Thymus (tissue), 14 donors: ENCODE measurements around the gene OXSR1. TPM values are rescaled to one million over a fixed set of nuclear protein-coding genes. Genes with fewer than 3 reads are reported as not detected.

Experiments
- DNase-seq, 9 donors: peaks; one replicate each; pipeline ENCODE4 v3.0.0-alpha.2; 2013; ENCODE audit warnings: low spot score in 9 of 9, low read depth in 6 of 9, missing footprints in 1 of 9
- H3K27ac ChIP-seq, 2 donors: one replicate each; pipeline ENCODE4 v1.5.1; 2013; ENCODE audit warnings: control low read depth in 1 of 2, low read depth in 1 of 2, low read length in 1 of 2, mild to moderate bottlenecking in 1 of 2, moderate library complexity in 1 of 2
- H3K27me3 ChIP-seq, 2 donors: one replicate each; pipeline ENCODE4 v1.5.1; 2013; ENCODE audit warnings: low read length in 1 of 2; ENCODE audit not compliant: control insufficient read depth in 2 of 2, insufficient read depth in 1 of 2
- H3K36me3 ChIP-seq, 2 donors: one replicate each; pipeline ENCODE4 v1.5.1; 2013; ENCODE audit warnings: low read length in 1 of 2, mild to moderate bottlenecking in 1 of 2, moderate library complexity in 1 of 2; ENCODE audit not compliant: control insufficient read depth in 2 of 2, insufficient read depth in 2 of 2
- H3K4me1 ChIP-seq, 2 donors: one replicate each; pipeline ENCODE4 v1.5.1; 2013; ENCODE audit warnings: low read length in 2 of 2; ENCODE audit not compliant: control insufficient read depth in 2 of 2, insufficient read depth in 2 of 2
- H3K4me3 ChIP-seq, 2 donors: one replicate each; pipeline ENCODE4 v1.5.1; 2013; ENCODE audit warnings: low read length in 2 of 2, control low read depth in 1 of 2, mild to moderate bottlenecking in 1 of 2
- H3K9me3 ChIP-seq, 2 donors: one replicate each; pipeline ENCODE4 v1.5.1; 2013; ENCODE audit warnings: low read length in 1 of 2, mild to moderate bottlenecking in 1 of 2; ENCODE audit not compliant: control insufficient read depth in 2 of 2, insufficient read depth in 1 of 2
- WGBS: extraction: QIAGEN DNeasy Blood & Tissue Kit; methylation state at CpG from one replicate; pipeline ENCODE4 v1.1.7; 2013; 5-methylcytosine and 5-hydroxymethylcytosine counted together
- long read RNA-seq, 10 donors: transcript quantifications; one replicate each; lab custom pipeline, GENCODE V29; 2026
- polyA plus RNA-seq: library from polyadenylated mRNA; stranded (reverse); fragments of 200-250 nt; gene quantifications from one replicate; pipeline ENCODE4 v1.2.3, GENCODE V29; 2013
- total RNA-seq: library from RNA; stranded (reverse); fragments of 120-200 nt; gene quantifications from one replicate; pipeline ENCODE4 v1.2.4, GENCODE V29; 2013
- donor health status: healthy.

Gene OXSR1
- total RNA-seq (33.0 TPM), polyA plus RNA-seq (23.0 TPM)
- long read RNA-seq, donor 1, full-length matches to known transcripts, result 1 of 1 reads
- long read RNA-seq, donor 1, partial matches to known transcripts, result 0 of 1 reads
- long read RNA-seq, donor 1, other reads (novel, unspliced or antisense), result 0 of 1 reads
- long read RNA-seq, donor 2, full-length matches to known transcripts, result 23 of 28 reads
- long read RNA-seq, donor 2, partial matches to known transcripts, result 5 of 28 reads
- long read RNA-seq, donor 2, other reads (novel, unspliced or antisense), result 0 of 28 reads
- long read RNA-seq, donor 3, full-length matches to known transcripts, result 8 of 18 reads
- long read RNA-seq, donor 3, partial matches to known transcripts, result 10 of 18 reads
- long read RNA-seq, donor 3, other reads (novel, unspliced or antisense), result 0 of 18 reads
- long read RNA-seq, donor 4, full-length matches to known transcripts, result 1 of 1 reads
- long read RNA-seq, donor 4, partial matches to known transcripts, result 0 of 1 reads
- long read RNA-seq, donor 4, other reads (novel, unspliced or antisense), result 0 of 1 reads
- long read RNA-seq, donor 5, full-length matches to known transcripts, result 4 of 17 reads
- long read RNA-seq, donor 5, partial matches to known transcripts, result 13 of 17 reads
- long read RNA-seq, donor 5, other reads (novel, unspliced or antisense), result 0 of 17 reads
- long read RNA-seq, donor 6, full-length matches to known transcripts, result 14 of 14 reads
- long read RNA-seq, donor 6, partial matches to known transcripts, result 0 of 14 reads
- long read RNA-seq, donor 6, other reads (novel, unspliced or antisense), result 0 of 14 reads
- long read RNA-seq, donor 7, full-length matches to known transcripts, result 3 of 20 reads
- long read RNA-seq, donor 7, partial matches to known transcripts, result 17 of 20 reads
- long read RNA-seq, donor 7, other reads (novel, unspliced or antisense), result 0 of 20 reads
- long read RNA-seq, donor 8, full-length matches to known transcripts, result 1 of 16 reads
- long read RNA-seq, donor 8, partial matches to known transcripts, result 15 of 16 reads
- long read RNA-seq, donor 8, other reads (novel, unspliced or antisense), result 0 of 16 reads
- long read RNA-seq, donor 9, full-length matches to known transcripts, result 1 of 1 reads
- long read RNA-seq, donor 9, partial matches to known transcripts, result 0 of 1 reads
- long read RNA-seq, donor 9, other reads (novel, unspliced or antisense), result 0 of 1 reads
- long read RNA-seq, donor 10, full-length matches to known transcripts, result 4 of 15 reads
- long read RNA-seq, donor 10, partial matches to known transcripts, result 11 of 15 reads
- long read RNA-seq, donor 10, other reads (novel, unspliced or antisense), result 0 of 15 reads

GRCh38 chr3:38164952-38165721 lies at the start of gene OXSR1:
OXSR1 (plus strand) TSS chr3:38165537; CDS start chr3:38165877, 340 bp downstream.
- no peaks in the 10 kb centered on the region for H3K36me3 ChIP-seq
- H3K4me3 ChIP-seq, result peak within 1 kb of the TSS; percentile 71 to 86
- DNase-seq, result peak; percentile 97 to 100 (median 99)
- H3K27ac ChIP-seq, result peak within 1 kb of the TSS; percentile 98 to 99
- under 1% methylated on average over 57 of the region's 57 CpGs for WGBS
- no peaks in the 10 kb centered on the region for H3K27me3 ChIP-seq
- H3K4me1 ChIP-seq, result peaks cover 20 to 26% of the 10 kb centered on the region in 2 donors
- H3K9me3 ChIP-seq, result peaks cover 0 to 3% of the 10 kb centered on the region in 2 donors

- no peak for DNase-seq
These were observed 49.5 kb upstream of the OXSR1 start for GRCh38 chr3:38115645-38116427.

DNA sequence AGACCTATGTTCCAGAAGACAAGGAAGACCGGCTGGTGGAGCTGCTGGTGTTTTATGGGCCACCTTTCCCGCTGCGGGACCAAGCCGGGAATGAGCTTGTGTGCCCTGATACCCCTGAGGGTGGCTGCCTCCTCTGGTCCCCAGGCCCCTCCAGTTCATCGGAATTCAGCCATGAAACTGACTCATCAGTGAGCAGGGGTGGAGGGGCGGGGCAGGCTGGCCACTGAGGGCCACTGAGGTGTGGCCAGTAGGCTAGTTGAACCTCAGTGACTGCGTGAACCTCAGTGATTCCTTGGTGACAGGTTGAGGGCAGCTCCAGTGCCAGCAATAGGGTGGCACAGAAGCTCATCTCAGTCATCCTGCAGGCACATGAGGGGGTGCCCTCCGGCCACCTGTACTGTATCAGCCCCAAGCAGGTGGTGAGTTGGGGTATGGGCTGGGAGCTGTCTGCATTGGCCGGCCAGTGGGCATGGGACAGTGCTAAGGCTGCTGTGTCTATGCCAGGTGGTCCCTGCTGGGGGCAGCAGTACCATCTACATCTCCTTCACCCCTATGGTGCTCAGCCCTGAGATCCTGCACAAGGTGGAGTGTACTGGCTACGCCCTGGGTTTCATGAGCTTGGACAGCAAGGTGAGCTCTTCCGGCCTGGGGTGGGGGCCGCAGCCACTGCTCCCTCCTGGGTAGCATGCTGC lies 48.7 kb upstream of the OXSR1 start:
- Histone ChIP-seq H3K27ac (no peak overlapping the region), H3K4me1 (no peaks in the 10 kb centered on the region), H3K27me3 (no peaks in the 10 kb centered on the region), H3K4me3 (no peak overlapping the region), H3K36me3 (peaks cover 21% of the 10 kb centered on the region in 2 donors), H3K9me3 (peaks cover 0 to 1% of the 10 kb centered on the region in 2 donors)
- WGBS, result 97% methylated on average over 12 of the region's 12 CpGs
- DNase-seq, result no peak

More at GRCh38 chr3:38115645-38116427, 49.5 kb upstream of the OXSR1 start:
- H3K4me1 ChIP-seq, result no peaks in the 10 kb centered on the region
- no peak overlapping the region for H3K4me3 ChIP-seq
- no peak overlapping the region for H3K27ac ChIP-seq
- no peaks in the 10 kb centered on the region for H3K27me3 ChIP-seq
- 65% methylated on average over 9 of the region's 9 CpGs for WGBS
- H3K9me3 ChIP-seq, result peaks cover 0 to 1% of the 10 kb centered on the region in 2 donors
- peaks cover 14% of the 10 kb centered on the region in 2 donors for H3K36me3 ChIP-seq

DNA sequence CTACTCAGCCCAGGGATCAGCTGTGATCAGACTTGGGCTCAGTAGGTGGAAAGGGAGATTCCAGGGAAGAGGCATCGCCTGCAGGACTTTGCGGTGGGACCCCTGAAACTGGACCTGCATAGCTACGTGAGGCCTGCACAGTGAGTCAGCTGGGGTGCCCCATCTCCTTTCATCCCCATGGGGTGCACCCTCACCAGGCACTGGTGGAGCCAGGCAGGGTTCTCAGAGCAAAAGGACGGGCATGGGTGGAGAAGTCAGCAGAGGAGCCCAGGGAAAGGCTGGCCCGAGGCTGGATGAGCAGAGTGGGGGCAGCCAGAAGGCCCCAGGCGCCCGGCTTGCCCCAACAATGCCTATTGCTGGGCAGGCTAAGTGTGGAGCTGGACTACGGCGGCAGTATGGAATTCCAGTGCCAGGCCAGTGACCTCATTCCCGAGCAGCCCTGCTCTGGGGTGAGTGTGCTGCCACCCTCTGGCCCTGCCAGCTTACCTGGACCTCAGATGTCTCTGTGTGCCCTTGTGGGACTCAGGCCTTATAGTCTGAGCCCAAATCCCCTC lies 48.1 kb upstream of the OXSR1 start:
- H3K27ac ChIP-seq, result no peak overlapping the region
- no peak overlapping the region for H3K4me3 ChIP-seq
- H3K4me1 ChIP-seq, result no peaks in the 10 kb centered on the region
- H3K27me3 ChIP-seq, result no peaks in the 10 kb centered on the region
- peaks cover 0 to 1% of the 10 kb centered on the region in 2 donors for H3K9me3 ChIP-seq
- H3K36me3 ChIP-seq, result peaks cover 27 to 28% of the 10 kb centered on the region in 2 donors
- no peak for DNase-seq
- WGBS, result 97% methylated on average over 10 of the region's 10 CpGs

- Histone ChIP-seq H3K36me3 (peaks cover 34% of the 10 kb centered on the region in 2 donors), H3K4me1 (no peaks in the 10 kb centered on the region), H3K27ac (no peak overlapping the region), H3K4me3 (no peak overlapping the region), H3K27me3 (no peaks in the 10 kb centered on the region), H3K9me3 (peaks cover 0 to 1% of the 10 kb centered on the region in 2 donors)
- peak in 7 of 9 donors; percentile 45 to 83 (median 65) for DNase-seq
- WGBS, result 76% methylated on average over 11 of the region's 11 CpGs
These were observed 47.5 kb upstream of the OXSR1 start for GRCh38 chr3:38117748-38118420.

DNA sequence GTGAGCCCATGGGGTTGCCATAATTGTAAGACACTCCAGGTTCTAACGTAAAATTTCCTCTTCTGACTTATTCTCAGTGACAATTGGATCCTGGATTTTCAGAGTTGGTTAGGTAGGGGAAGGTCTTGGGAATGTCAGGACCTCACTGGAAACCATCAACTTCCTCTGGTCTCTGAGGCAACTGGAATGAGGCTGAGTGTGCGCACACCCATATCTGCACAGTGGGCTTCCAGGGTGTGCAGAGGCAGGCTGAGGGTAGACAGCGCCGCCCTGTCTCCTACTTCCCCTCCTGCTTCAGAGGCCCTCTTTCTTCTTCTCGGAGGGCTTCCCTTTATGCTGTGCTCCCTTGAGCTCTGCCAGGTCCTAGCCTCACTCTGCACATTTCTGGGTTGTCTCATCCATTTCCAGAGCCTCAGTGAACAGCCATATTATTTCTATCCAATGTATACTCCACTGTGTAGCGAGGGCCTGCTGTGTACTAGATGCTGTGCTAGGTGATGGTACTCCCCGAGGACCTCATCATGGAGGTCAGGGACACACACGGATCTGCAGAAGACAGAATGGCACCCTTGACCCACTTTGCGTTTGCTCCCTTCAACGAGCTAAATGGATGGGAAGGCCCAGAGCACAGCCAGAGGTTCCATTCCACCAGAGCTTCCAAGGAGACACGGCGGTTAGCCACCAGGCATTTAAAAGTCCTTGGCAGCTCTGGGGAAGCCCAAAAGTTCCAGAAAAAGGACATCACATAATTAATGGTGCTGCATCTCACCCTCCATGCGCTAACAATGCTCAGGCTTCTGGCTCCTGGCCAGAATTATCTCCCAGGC lies 46.7 kb upstream of the OXSR1 start:
- Histone ChIP-seq H3K27ac (no peak overlapping the region), H3K36me3 (peaks cover 39 to 41% of the 10 kb centered on the region in 2 donors), H3K4me3 (no peak overlapping the region), H3K27me3 (no peaks in the 10 kb centered on the region), H3K9me3 (peaks cover 0 to 1% of the 10 kb centered on the region in 2 donors), H3K4me1 (no peaks in the 10 kb centered on the region)
- no peak for DNase-seq
- WGBS, result 97% methylated on average over 13 of the region's 13 CpGs
